Omental fat pad (tissue), 4 donors: ENCODE data around the gene RPS2. TPM values are rescaled to one million over a fixed set of nuclear protein-coding genes. Genes with fewer than 3 reads are reported as not detected.
A peak's percentile ranks its signal among the peaks of the same experiment; 100 is the strongest.
"Not testable (repeated sequence)": the region's sequence is repeated elsewhere in the genome, so short reads cannot be mapped to it uniquely, and the experiment has no call there.

Experiments used
- ATAC-seq: fragments of 150-250 bp; one replicate; pipeline ENCODE4 v1.9.1; 2016; ENCODE audit warnings: mild to moderate bottlenecking, moderate library complexity; ENCODE audit not compliant: low FRiP score
- DNase-seq: peaks from one replicate; pipeline ENCODE4 v3.0.0-alpha.2; 2019; ENCODE audit warnings: low spot score
- total RNA-seq, 4 donors: library from RNA; depleted of rRNA; stranded (reverse); fragments of >200 nt; gene quantifications; one replicate each; pipeline ENCODE4 v1.1.0, GENCODE V29; 2016
- TF ChIP-seq, protein P1 (sequence below), 3 donors: fragments of 450-650 bp; IDR thresholded peaks; one replicate each; pipeline ENCODE4 v1.5.1; 2016 to 2017; ENCODE audit warnings: antibody characterized with exemption in 3 of 3, mild to moderate bottlenecking in 3 of 3, moderate library complexity in 2 of 3

Gene RPS2
- total RNA-seq, 4 donors from 2014 or later, result 1,362 to 1,656 (median 1,543) TPM

- no peak for ATAC-seq
- TF ChIP-seq, protein P1, sequence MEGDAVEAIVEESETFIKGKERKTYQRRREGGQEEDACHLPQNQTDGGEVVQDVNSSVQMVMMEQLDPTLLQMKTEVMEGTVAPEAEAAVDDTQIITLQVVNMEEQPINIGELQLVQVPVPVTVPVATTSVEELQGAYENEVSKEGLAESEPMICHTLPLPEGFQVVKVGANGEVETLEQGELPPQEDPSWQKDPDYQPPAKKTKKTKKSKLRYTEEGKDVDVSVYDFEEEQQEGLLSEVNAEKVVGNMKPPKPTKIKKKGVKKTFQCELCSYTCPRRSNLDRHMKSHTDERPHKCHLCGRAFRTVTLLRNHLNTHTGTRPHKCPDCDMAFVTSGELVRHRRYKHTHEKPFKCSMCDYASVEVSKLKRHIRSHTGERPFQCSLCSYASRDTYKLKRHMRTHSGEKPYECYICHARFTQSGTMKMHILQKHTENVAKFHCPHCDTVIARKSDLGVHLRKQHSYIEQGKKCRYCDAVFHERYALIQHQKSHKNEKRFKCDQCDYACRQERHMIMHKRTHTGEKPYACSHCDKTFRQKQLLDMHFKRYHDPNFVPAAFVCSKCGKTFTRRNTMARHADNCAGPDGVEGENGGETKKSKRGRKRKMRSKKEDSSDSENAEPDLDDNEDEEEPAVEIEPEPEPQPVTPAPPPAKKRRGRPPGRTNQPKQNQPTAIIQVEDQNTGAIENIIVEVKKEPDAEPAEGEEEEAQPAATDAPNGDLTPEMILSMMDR (IDR thresholded peaks at IDR 0.05), result no peak
- no peak for DNase-seq
Observed at GRCh38 chr16:1926271-1926670, 38.4 kb downstream of the RPS2 start.

- TF ChIP-seq, protein P1 (IDR thresholded peaks at IDR 0.05), result no peak
- ATAC-seq, result no peak
- no peak for DNase-seq
Observed at GRCh38 chr16:1924095-1924494, 40.5 kb downstream of the RPS2 start.

DNA sequence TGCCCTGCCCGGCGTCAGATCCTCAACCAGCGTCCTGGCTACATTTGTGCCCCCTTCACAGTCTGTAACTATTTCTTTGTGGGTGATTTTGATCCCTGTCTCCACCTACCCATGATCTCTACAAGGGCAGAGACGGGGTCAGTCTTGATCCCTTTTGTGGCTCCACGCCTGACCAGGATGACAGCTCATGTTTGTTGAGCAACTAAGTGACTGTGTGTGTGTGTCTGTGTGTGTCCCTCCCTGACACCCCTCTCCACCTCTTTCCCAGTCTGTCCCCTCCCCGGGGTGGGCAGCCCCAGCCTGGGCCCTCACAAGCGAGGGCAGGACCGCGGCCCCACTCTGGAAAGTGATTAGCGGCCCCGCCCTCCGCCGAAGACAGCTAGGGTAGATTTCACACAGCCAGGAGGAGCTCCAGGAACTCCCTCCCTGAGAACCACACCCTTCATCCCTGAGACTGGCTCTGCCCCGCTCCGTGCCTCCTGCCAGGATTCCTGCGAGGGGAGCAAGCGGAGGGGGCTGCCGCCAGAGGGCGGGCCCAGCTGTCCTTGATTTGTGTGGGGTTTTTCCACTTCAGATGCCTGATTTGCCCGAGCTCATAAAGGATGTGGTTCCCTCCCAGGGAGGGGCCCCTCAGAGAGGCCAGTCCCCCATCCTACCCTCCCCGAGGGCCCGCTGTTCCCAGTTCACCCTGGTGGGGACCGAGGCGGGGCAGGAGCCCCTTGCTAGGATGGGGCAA is 41.2 kb downstream of the RPS2 start:
- TF ChIP-seq, protein P1 (IDR thresholded peaks at IDR 0.05), result no peak
- DNase-seq (no peak), ATAC-seq (peak; percentile 78)

- TF ChIP-seq, protein P1 (IDR thresholded peaks at IDR 0.05), result no peak
- DNase-seq (no peak), ATAC-seq (no peak)
Observed at GRCh38 chr16:1922357-1922756, 42.3 kb downstream of the RPS2 start.

DNA sequence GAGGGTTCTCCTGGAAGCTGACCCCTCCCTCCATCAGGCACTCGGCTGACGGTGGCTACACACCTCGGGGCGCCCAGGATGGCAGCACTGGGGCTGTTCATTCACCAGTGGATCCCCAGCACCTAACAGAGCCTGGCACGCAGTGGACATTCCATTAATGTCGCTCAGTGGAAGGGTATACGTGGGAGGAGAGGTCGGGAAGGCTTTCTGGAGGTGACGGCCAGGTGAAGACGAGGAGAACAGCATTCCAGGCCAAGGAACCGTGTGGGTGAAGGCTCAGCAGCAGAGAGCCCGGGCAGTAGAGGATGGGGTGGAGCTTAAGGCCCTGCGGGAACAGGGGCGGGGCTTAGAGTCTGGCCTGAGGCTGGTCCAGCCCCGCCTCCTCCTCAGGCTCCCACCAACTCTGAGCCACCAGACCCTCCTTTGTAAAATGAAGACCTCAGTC is 43.9 kb downstream of the RPS2 start:
- DNase-seq, result no peak
- TF ChIP-seq, protein P1 (IDR thresholded peaks at IDR 0.05), result no peak
- ATAC-seq, result no peak

DNA sequence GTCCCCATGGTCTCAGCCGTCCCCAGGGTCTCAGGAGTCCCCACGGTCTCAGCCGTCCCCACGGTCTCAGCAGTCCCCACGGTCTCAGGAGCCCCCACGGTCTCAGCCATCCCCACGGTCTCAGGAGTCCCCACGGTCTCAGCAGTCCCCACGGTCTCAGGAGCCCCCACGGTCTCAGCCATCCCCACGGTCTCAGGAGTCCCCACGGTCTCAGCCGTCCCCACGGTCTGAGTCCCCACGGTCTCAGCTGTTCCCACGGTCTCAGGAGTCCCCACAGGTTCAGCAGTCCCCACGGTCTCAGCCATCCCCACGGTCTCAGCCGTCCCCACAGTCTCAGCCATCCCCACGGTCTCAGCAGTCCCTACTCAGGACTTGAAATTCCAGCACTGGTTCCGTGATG is 44.5 kb downstream of the RPS2 start:
- ATAC-seq, DNase-seq: not testable (repeated sequence)

DNA sequence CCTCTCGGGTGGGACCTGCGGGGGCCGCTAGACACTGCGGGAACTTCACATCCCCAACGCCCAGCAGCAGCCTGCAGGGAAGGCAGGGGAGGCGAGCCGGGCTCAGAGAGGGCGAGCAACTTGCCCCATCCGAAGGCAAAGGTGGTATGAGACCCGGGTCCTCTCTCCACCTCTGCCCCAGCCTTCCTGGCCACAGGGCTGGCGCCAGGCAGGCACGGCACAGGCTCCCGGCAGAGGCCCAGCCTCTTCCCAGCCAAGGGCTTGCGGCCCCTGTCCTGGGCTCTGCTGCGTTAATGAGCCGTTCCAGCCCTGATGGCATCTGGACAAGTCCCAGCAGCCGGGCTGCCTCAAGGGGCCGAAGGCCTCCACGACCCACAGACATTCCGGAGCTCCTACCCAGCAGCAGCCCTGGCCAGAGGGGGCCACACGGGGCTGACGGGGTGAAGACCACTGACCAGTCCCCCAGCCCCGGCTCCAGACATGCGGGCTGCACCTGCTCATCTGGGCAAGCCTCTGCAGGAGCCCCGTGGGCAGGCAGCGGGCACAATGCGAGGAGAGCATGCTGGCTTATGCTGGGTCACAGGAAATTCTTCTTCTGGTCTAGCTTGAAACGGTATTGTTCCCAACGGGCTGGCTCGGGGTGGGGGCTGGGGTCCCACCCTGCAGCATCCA is 45.2 kb downstream of the RPS2 start:
- ATAC-seq, result no peak
- no peak for DNase-seq
- TF ChIP-seq, protein P1 (IDR thresholded peaks at IDR 0.05), result no peak
